Measurements from ENCODE around the gene KCNE1. TPM values are rescaled to one million over a fixed set of nuclear protein-coding genes. Genes with fewer than 3 reads are reported as not detected.
"Not testable (repeated sequence)": the region's sequence is repeated elsewhere in the genome, so short reads cannot be mapped to it uniquely, and the experiment has no call there.

The KCNE1 gene
- total RNA-seq, result under 1 TPM in 1 of 2 donors, not detected in 1; 0.15 TPM

DNA sequence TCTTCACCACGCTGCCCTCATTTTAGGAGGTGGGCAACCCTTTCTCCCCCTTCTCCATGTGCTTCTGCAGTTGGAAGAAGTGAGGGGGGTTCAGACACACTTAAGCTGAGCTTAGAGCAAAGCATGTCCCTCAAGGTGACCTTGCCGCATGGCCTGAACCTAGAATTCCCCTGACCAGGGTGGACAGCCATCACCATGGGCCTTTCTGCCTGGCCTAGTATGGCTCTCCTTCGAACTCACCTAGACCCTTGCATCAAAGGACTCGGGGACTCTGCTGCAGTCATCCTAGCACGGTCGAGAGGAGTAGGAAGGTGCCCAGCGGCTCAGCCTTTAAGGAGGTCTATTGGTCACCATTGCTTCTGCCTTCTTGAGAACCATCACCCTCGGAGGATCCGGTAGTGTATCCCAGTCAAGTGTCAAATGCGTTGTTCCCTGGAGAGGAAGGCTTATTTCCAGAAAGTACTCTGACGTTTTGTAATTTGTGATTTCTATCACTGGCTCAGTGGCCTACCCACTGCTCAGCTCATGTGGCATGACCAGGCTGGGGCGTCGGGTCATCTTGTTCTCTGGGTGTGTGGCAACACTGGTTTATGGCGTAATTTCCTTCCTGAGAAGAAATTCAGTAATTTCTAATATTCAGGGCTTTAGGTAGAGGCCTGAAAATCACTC lies at the start of gene KCNE1:
TSS of gene KCNE1 (minus strand) at position 424 of the 669 bp plus-strand sequence. CDS start 62,576 bp downstream, outside the sequence.
- Mint-ChIP-seq H3K9me3 (no peaks in the 10 kb centered on the region), H3K4me1 (no peaks in the 10 kb centered on the region), H3K4me3 (no peak within 1 kb of the TSS), H3K27me3 (peaks cover 7% of the 10 kb centered on the region), H3K27ac (no peak within 1 kb of the TSS), H3K36me3 (ENCODE audit: low read depth) (no peaks in the 10 kb centered on the region)
- no peak for ATAC-seq (replicated peaks)

DNA sequence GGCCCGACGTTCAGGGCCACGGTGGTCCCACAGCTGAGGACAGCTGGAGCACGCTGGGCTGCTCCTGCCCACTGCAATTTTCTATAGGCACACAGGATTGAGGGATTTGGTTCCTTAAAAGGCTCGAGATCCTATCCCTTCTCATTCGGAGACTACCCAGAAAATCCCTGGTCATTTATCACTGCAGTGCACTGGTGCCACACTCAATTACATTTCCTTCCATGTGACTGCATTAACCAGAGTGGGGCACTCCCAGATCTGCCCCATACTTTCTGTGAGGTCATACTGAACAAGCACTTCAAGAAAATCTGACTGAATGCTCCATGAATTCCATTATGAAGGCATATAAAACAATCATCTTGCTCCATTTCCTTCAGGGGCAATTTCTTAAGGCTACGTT lies 49.8 kb upstream of the KCNE1 start:
- no peaks in the 10 kb centered on the region for H3K27me3 Mint-ChIP-seq
- no peaks in the 10 kb centered on the region for H3K36me3 Mint-ChIP-seq (ENCODE audit: low read depth)
- ATAC-seq (replicated peaks), result no peak
- no peak overlapping the region for H3K27ac Mint-ChIP-seq
- H3K4me3 Mint-ChIP-seq, result no peak overlapping the region
- no peaks in the 10 kb centered on the region for H3K9me3 Mint-ChIP-seq
- peaks cover 8% of the 10 kb centered on the region for H3K4me1 Mint-ChIP-seq

DNA sequence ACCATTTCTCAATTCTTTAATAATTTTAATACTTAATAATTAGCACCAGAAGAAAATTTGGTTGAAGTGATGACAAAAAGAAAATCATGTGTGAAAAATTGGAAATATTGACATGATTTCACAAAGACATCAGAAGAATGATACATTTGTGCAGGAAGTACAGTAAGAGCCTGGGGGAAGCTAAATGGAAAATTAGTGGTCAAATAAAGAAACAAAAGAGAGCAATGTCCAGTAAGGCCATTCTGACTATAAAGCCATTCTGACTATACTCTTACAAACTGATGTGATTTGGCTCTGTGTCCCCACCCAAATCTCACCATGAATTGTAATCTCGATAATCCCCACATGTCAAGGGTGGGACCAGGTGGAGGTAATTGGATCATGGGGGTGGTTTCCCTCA lies 48.6 kb upstream of the KCNE1 start:
- H3K27ac Mint-ChIP-seq, result no peak overlapping the region

DNA sequence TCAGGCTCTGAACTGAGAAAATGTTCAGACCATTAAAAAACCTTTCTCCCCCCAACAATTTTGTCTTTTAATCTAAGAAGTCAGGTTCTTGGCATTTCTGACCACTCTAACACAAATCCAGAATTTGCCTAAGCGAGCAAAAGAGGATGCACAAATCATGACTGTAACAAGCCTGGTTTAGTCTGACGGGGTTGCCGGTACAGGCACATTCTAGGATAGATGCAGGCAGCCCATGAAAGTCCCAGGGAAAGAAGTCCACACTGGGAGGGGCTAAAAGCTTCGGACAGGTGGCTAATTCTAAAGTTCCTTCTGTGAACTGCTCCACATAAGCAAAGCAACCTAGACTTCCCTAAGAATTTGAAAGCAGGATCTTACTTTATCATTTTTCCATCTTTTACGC lies 48.0 kb upstream of the KCNE1 start:
- Mint-ChIP-seq H3K27me3 (no peaks in the 10 kb centered on the region), H3K4me3 (no peak overlapping the region), H3K9me3 (no peaks in the 10 kb centered on the region)

More for the DNA sequence above, 48.6 kb upstream of the KCNE1 start:
- no peak for ATAC-seq (replicated peaks)
- Mint-ChIP-seq H3K4me1 (peaks cover 8% of the 10 kb centered on the region), H3K9me3 (no peaks in the 10 kb centered on the region), H3K36me3 (ENCODE audit: low read depth) (no peaks in the 10 kb centered on the region), H3K4me3 (no peak overlapping the region), H3K27me3 (no peaks in the 10 kb centered on the region)

DNA sequence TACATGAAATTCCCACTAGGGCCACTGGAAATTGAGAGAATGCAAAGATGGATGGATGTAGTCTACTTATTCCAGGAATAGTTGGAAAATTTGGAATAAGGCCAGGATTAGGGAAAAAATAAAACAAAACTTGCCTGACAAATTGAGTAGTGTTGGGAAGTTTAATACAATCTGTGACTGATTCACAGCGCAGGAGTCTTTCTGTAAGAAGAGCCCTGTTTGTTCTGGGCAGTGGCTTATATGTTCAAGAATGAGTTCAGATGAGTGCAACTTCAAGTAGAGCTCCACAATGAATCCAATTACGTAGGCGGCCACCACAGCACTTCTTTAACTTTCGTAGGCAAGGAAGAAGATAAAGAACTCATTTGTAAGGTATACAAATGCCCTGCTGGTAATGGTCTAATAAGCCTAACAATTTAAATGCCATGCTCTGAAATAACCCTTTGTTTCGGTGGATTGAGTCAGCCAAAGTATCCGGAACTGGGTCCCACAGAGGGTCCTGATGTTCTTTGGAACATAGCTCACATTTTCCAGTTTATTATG lies 47.1 kb upstream of the KCNE1 start:
- ATAC-seq (replicated peaks), result no peak
- H3K27ac Mint-ChIP-seq, result no peak overlapping the region
- H3K4me1 Mint-ChIP-seq, result peaks cover 12% of the 10 kb centered on the region
- H3K9me3 Mint-ChIP-seq, result peaks cover 4% of the 10 kb centered on the region
- no peaks in the 10 kb centered on the region for H3K36me3 Mint-ChIP-seq (ENCODE audit: low read depth)
- no peak overlapping the region for H3K4me3 Mint-ChIP-seq
- H3K27me3 Mint-ChIP-seq, result no peaks in the 10 kb centered on the region

More for the DNA sequence above, 48.0 kb upstream of the KCNE1 start:
- no peak for ATAC-seq (replicated peaks)
- no peak overlapping the region for H3K27ac Mint-ChIP-seq
- H3K36me3 Mint-ChIP-seq (ENCODE audit: low read depth), result no peaks in the 10 kb centered on the region
- peaks cover 8% of the 10 kb centered on the region for H3K4me1 Mint-ChIP-seq

DNA sequence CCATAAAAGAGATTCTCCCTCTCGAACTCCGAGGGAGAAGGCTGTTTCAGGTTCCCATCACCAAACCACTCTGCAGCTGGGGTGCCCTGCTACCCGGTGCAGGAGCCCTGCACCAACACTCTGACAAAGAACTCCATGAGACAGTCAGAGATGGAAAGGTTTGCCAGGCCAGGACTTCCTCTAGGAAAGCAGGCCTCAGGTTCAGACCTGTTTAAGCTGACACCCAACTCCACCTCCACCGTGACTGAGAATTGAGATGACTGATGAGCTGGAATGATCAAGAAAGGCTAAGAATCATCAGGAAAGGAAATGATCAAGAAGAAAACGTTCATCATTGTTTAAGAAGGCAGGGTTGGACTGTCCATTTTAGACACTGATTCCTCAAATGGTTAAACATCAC lies 46.2 kb upstream of the KCNE1 start:
- H3K4me3 Mint-ChIP-seq, result no peak overlapping the region
- ATAC-seq (replicated peaks), result no peak
- no peak overlapping the region for H3K27ac Mint-ChIP-seq
- peaks cover 11% of the 10 kb centered on the region for H3K4me1 Mint-ChIP-seq
- H3K36me3 Mint-ChIP-seq (ENCODE audit: low read depth), result no peaks in the 10 kb centered on the region
- no peaks in the 10 kb centered on the region for H3K27me3 Mint-ChIP-seq
- H3K9me3 Mint-ChIP-seq, result peaks cover 4% of the 10 kb centered on the region

DNA sequence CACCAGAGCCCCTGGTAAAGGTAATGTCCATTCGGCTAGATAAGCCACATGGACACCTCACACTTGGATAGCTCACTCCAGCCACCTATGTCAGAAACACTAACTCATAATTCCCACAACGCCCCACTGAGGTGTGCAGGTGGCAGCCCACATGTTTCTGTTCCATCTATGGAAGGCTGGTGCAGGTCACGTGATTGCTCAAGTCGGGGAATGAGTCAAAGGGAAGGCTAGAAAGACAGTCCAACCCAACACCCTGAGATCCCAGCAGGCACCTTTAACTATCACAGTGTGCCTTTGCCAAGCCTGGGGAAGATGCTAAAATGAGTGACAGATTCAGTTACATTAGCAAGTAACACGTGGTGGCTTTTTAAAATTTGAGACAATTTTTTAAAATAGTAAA lies 45.3 kb upstream of the KCNE1 start:
- Mint-ChIP-seq H3K4me1 (peaks cover 11% of the 10 kb centered on the region), H3K9me3 (peaks cover 4% of the 10 kb centered on the region), H3K36me3 (ENCODE audit: low read depth) (no peaks in the 10 kb centered on the region), H3K27ac (no peak overlapping the region), H3K27me3 (no peaks in the 10 kb centered on the region), H3K4me3 (no peak overlapping the region)
- ATAC-seq (replicated peaks), result peak; percentile 67

DNA sequence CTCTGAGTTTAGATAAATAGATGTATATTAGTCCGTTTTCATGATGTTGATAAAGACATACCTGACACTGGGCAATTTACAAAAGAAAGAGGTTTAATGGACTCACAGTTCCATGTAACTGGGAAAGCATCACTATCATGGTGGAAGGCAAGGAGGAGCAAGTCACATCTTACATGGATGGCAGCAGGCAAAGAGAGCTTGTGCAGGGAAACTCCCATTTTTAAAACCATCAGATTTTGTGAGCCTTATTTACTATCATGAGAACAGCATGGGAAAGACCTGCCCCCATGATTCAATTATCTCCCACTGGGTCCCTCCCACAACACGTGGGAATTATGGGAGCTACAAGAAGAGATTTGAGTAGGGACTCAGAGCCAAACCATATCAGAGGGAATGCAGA lies 42.7 kb upstream of the KCNE1 start:
- Mint-ChIP-seq H3K4me1 (peaks cover 11% of the 10 kb centered on the region), H3K27ac (peak overlapping the region; percentile 78)
- ATAC-seq (replicated peaks); H3K9me3 Mint-ChIP-seq; H3K4me3 Mint-ChIP-seq; H3K36me3 Mint-ChIP-seq (ENCODE audit: low read depth); H3K27me3 Mint-ChIP-seq: not testable (repeated sequence)

DNA sequence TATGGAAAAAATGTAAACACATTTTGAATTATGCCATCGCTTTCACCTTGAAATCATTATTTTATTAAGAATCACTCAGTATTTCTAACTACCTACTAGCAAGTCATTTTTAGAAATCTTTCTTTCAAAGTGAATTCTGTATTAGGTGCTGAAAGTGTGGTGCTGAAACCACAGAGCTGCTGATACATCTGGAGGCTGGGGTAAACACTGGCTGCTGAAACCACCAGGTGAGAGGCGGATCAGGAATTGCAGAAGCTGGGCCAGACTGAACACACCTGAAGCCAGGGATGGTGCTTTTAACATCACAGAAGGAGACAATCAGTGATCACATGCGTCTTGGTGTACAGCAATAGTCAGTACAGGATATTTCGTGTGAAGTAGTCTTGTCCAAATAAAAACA lies 42.2 kb upstream of the KCNE1 start:
- Mint-ChIP-seq H3K4me3 (no peak overlapping the region), H3K27ac (peak overlapping the region; percentile 78), H3K4me1 (peaks cover 11% of the 10 kb centered on the region), H3K9me3 (peaks cover 7% of the 10 kb centered on the region), H3K36me3 (ENCODE audit: low read depth) (no peaks in the 10 kb centered on the region), H3K27me3 (no peaks in the 10 kb centered on the region)
- ATAC-seq (replicated peaks), result peak; percentile 59

DNA sequence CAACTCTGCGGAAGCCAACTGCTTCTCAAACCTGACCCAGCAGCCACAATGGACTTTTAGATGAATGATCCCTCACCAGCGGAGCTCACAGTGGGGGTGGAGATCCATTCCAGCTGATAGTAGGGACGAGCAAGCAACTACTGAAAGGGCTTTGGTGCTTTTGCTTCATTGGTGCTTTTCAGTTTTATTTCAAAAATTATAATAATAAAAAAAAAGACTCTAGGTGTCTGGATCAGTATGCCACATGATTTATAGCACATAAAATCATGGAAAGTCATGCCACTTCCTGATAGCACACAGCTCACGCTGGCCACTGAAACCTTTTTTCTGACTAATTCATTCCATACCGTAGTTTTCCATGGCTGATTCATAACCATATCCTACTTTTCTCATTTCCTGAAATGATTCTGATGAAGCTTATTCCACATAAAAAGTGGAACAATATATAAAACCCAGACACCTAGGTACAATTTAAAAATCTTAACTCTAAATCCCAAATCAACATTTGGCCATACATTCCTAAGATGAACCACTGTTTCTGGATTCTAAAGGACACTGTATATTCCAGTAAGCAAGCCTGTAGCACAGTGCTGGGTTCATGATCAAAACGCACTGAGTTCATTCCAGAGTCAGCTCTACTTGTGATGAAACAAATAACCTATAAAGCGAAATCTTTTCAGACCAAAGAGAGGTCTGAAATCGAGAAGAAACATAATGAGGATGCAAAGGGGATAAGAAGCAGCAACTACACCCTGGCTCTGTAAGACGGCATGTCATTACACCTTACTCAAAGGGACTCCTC lies 41.3 kb upstream of the KCNE1 start:
- H3K9me3 Mint-ChIP-seq, result peaks cover 7% of the 10 kb centered on the region
- H3K27me3 Mint-ChIP-seq, result no peaks in the 10 kb centered on the region
- ATAC-seq (replicated peaks), result peak; percentile 39
- H3K36me3 Mint-ChIP-seq (ENCODE audit: low read depth), result no peaks in the 10 kb centered on the region
- H3K27ac Mint-ChIP-seq, result peak overlapping the region; percentile 78
- peak overlapping the region; percentile 14 for H3K4me3 Mint-ChIP-seq
- peaks cover 11% of the 10 kb centered on the region for H3K4me1 Mint-ChIP-seq

DNA sequence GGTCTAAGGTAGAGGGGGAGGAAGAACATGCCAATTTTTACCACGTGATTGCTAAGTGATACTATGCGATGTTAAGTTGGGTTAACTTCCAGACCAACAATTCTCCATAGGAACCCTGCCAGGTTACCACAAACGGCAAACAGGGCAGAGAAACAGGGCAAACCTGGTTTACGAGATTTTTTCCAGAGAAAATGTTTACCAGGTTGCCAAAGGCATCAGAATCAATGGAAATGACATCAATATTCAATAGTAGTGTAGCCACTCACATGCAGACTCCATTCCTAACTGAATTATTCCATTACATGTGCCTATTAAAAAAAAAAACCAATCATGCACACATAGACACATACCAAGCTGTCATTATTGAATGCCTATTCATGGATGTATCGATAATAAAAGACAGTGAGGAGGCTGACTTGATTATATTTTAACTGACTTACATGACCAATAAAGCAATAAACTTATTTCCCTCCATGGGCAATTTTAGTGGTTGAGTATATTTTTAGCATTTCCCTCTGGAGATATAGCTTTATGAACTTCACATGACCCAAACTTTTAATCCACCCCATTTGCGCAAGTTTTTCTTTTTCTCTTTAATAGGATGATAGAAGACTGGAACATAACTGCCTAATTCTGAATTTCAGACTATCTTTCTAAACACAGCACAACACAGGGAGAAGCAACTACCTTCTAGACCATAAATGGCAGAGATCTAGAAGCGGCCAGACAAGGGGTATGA lies 40.5 kb upstream of the KCNE1 start:
- ATAC-seq (replicated peaks), result no peak
- H3K9me3 Mint-ChIP-seq, result peaks cover 7% of the 10 kb centered on the region
- H3K27me3 Mint-ChIP-seq, result no peaks in the 10 kb centered on the region
- H3K27ac Mint-ChIP-seq, result peak overlapping the region; percentile 78
- no peaks in the 10 kb centered on the region for H3K36me3 Mint-ChIP-seq (ENCODE audit: low read depth)
- H3K4me3 Mint-ChIP-seq, result peak overlapping the region; percentile 14
- H3K4me1 Mint-ChIP-seq, result peaks cover 11% of the 10 kb centered on the region

DNA sequence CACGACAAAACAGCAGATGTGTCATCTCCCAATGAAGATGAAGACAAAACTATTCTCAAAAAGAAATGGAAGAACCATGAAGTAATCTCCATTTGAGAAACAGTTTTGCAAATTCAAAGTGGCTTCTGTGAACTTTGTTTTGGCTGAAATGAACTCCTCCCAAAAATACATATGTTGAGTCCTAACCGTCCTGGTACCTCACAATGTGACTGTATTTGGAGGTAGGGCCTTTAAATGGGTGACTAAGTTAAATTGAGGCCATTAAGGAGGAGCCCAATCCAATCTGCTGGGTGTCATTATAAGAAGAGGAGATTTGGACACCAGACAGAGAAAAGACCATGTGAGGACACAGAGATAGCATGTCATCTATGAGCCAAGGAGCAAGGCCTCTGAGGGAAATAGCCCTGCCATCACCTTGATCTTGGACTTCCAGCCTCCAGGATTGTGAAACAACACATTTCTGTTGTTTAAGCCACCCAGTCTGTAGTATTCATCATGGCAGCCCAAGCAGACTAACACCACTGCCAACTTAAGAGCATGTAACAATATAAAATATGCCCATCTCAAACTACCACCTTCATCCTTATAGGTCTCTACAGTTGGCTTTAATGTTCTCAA lies 38.3 kb upstream of the KCNE1 start:
- Mint-ChIP-seq H3K9me3 (peaks cover 7% of the 10 kb centered on the region), H3K27ac (no peak overlapping the region), H3K36me3 (ENCODE audit: low read depth) (no peaks in the 10 kb centered on the region), H3K4me1 (peaks cover 11% of the 10 kb centered on the region), H3K27me3 (no peaks in the 10 kb centered on the region), H3K4me3 (no peak overlapping the region)
- no peak for ATAC-seq (replicated peaks)

DNA sequence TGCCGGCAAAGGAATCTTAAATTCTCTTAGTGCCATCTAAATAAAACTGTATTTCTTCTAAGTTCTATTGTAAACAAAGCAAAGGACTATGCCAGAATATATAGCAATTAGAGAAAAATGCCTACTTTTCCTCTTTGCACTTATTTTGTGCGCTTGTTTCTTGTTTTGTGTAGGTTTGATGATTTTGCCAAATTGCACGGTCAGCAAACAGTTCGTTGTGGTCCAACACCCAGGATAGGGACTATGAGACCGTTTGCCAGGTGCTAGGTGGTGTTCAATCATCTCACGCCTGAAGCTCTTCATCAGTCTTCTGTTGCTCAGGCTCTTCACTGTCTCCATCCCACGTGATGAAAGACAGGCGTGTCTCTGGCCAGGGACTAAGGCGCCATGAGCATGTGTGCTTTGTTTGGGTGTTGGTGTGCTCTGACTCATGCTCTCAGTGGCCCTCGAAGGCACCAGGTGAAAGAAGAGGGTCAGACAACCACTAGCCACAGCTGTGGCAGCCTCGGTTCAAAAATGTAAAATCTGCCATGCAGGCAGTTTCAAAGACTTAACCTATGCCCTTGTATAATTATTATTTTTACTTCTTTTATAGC lies 36.9 kb upstream of the KCNE1 start:
- H3K4me1 Mint-ChIP-seq, result peaks cover 3% of the 10 kb centered on the region
- no peak overlapping the region for H3K4me3 Mint-ChIP-seq
- H3K9me3 Mint-ChIP-seq, result peaks cover 3% of the 10 kb centered on the region
- H3K36me3 Mint-ChIP-seq (ENCODE audit: low read depth), result no peaks in the 10 kb centered on the region
- H3K27ac Mint-ChIP-seq, result no peak overlapping the region
- H3K27me3 Mint-ChIP-seq, result no peaks in the 10 kb centered on the region
- peak; percentile 75 for ATAC-seq (replicated peaks)

DNA sequence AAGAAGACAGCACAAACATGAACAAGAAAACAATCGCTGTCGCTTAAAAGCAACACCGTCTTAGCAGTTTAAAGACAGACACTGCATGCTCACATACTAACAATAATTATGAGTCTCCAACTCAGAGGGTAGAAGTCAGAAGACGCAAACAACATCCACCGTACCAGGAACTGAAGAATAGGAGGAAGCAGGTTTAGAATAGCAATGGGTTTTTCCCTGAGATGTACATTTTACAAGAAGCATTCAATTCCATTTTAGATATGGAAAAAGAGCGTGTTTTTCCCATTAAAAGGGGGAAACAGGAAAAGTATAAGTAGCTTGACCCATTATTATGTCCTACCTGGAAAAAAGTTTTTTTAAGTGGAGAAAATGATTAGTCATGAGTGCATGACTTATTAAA lies 34.5 kb upstream of the KCNE1 start:
- ATAC-seq (replicated peaks), result no peak
- H3K4me1 Mint-ChIP-seq, result no peaks in the 10 kb centered on the region
- H3K27me3 Mint-ChIP-seq, result no peaks in the 10 kb centered on the region
- H3K36me3 Mint-ChIP-seq (ENCODE audit: low read depth), result no peaks in the 10 kb centered on the region
- H3K9me3 Mint-ChIP-seq, result peaks cover 3% of the 10 kb centered on the region
- H3K4me3 Mint-ChIP-seq, result no peak overlapping the region
- no peak overlapping the region for H3K27ac Mint-ChIP-seq
